HepG2 (cell line): ENCODE measurements around the gene SYVN1. TPM values are rescaled to one million over a fixed set of nuclear protein-coding genes. Genes with fewer than 3 reads are reported as not detected.

Experiments used
- NR0B2 ChIP-seq: sonication (generic); formaldehyde crosslinking; IDR thresholded peaks from 2 replicates; pipeline ENCODE4 v1.4.0; 2020; ENCODE audit warnings: mild to moderate bottlenecking, missing genetic modification reagents
- SETDB1 ChIP-seq: sonication (generic); formaldehyde crosslinking; IDR thresholded peaks from 2 replicates; pipeline ENCODE4 v1.5.1; 2020; ENCODE audit warnings: missing genetic modification reagents, mild to moderate bottlenecking, borderline replicate concordance
- STAT6 ChIP-seq: sonication (generic); formaldehyde crosslinking; IDR thresholded peaks from 2 replicates; pipeline ENCODE4 v1.4.0; 2020; ENCODE audit warnings: missing genetic modification reagents, mild to moderate bottlenecking, borderline replicate concordance
- XBP1 ChIP-seq: sonication (generic); formaldehyde crosslinking; IDR thresholded peaks from 2 replicates; pipeline ENCODE4 v1.5.0; 2020; ENCODE audit warnings: missing genetic modification reagents
- ZBTB33 ChIP-seq: sonication (generic); formaldehyde crosslinking; IDR thresholded peaks from 2 replicates; pipeline ENCODE4 v1.4.0; 2020; ENCODE audit warnings: missing genetic modification reagents
- polyA plus RNA-seq, 8 experiments: library from polyadenylated mRNA; depleted of rRNA in 3 of 8; stranded (reverse) in 7 of 8; unstranded in 1 of 8; fragments of >200 nt; fragmentation: Illumina TruSeq in 4 of 8; extraction: Trizol in 4 of 8; gene quantifications; 2 replicates each; pipeline versions ENCODE4 v1.2.1 to v1.2.3, GENCODE V29; 2011 to 2016; ENCODE audit warnings: low read depth in 4 of 8, missing spikeins in 1 of 8, mixed read lengths in 1 of 8; ENCODE audit not compliant: insufficient read depth in 1 of 8
- total RNA-seq, 5 experiments: library from RNA; depleted of rRNA; stranded (reverse); fragments of >200 nt; fragmentation: Illumina TruSeq; extraction: Trizol; gene quantifications; 2 replicates each; pipeline ENCODE4 v1.2.3, GENCODE V29; 2016; ENCODE audit warnings: low read depth in 1 of 5

The SYVN1 gene
- total and polyA plus RNA-seq, 2 of the 13 experiments (the other 11 are each of a cell fraction or from before 2014, with no cell fraction given): 10.3 to 22.5 TPM

- TF ChIP-seq STAT6 (CRISPR knock-in tag) (no peak), SETDB1 (CRISPR knock-in tag) (no peak), NR0B2 (CRISPR knock-in tag) (no peak), XBP1 (CRISPR knock-in tag) (no peak), ZBTB33 (CRISPR knock-in tag) (no peak)
Observed at GRCh38 chr11:65151331-65151899, 17.1 kb upstream of the SYVN1 start (continued).
